SH-SY5Y (cell line): Measurements from ENCODE around the gene PDCD5.

Experiments used
- GATA2 ChIP-seq: IDR thresholded peaks from 2 replicates; pipeline ENCODE4 v1.6.1; 2011; ENCODE audit warnings: mild to moderate bottlenecking, low read depth, low read length
- GATA3 ChIP-seq: IDR thresholded peaks from 2 replicates; pipeline ENCODE4 v1.6.1; 2011; ENCODE audit warnings: low read depth, mild to moderate bottlenecking, low read length, moderate library complexity

DNA sequence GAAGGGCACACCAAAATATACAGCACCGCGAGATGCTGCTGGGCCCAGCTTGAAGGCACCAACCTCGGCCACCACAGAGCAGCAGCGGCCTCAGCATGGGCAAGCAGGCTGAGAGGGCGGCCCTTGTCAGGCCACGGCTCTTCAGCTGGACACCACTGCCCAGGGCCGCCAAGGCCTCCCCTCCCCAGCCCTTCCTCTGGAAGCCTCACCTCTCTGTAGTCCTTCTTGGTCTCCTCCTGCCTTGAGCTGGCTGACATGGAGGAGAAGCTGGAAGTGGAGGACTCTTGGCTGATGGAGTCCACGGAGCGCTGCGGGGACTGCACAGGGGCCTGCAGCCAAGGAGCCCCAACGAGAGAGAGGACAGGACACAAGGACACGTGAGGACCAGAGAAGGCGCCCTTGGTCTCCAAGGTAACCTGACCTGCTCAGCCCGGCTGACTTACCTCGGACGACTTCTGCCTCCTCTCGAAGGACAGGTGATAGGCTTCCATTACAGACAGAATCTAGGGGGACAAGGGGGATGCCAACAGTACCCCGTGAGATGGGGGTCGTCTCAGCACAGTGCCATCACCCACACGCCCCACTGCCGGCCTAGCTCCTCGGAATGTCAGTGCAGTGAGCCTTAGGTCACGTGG is 38.2 kb downstream of the PDCD5 start:
- TF ChIP-seq GATA3 (no peak), GATA2 (no peak)
